Activated T-cell treated with anti-CD3 and anti-CD28 coated beads, Interleukin-2, amount 50 U/mL, for 72 hours (primary cell): ENCODE measurements around the gene KCNQ5. TPM values are rescaled to one million over a fixed set of nuclear protein-coding genes. Genes with fewer than 3 reads are reported as not detected.

Experiments used
- ATAC-seq, 2 donors: fragments of 150-1000 bp; cut with Tn5 transposase; replicated peaks in 1 of 2; 2 replicates each; pipeline ENCODE4 v1.10.0; 2021; ENCODE audit warnings: moderate library complexity in 2 of 2, mild to moderate bottlenecking in 1 of 2
- DNase-seq, 2 donors: peaks; one replicate each; pipeline ENCODE4 v3.0.0; 2021 to 2022; ENCODE audit warnings: mixed read lengths in 1 of 2
- H3K27ac Mint-ChIP-seq: one replicate; pipeline ENCODE4 v1.8.0; 2022; ENCODE audit warnings: mild to moderate bottlenecking, moderate library complexity, mixed read lengths
- H3K27me3 Mint-ChIP-seq: one replicate; pipeline ENCODE4 v1.8.0; 2022; ENCODE audit warnings: low read depth, mixed read lengths
- H3K36me3 Mint-ChIP-seq, 2 donors: one replicate each; pipeline ENCODE4 v1.8.0; 2022; ENCODE audit warnings: mixed read lengths in 2 of 2, mild to moderate bottlenecking in 1 of 2; ENCODE audit not compliant: insufficient read depth in 2 of 2
- H3K4me1 Mint-ChIP-seq: one replicate; pipeline ENCODE4 v1.8.0; 2022; ENCODE audit warnings: low read depth, mixed read lengths
- H3K4me3 Mint-ChIP-seq, 2 donors: one replicate each; pipeline ENCODE4 v1.8.0; 2022; ENCODE audit warnings: mild to moderate bottlenecking in 2 of 2, mixed read lengths in 2 of 2, moderate library complexity in 2 of 2
- H3K9me3 Mint-ChIP-seq, 2 donors: one replicate each; pipeline ENCODE4 v1.8.0; 2022; ENCODE audit warnings: mixed read lengths in 2 of 2
- total RNA-seq, 2 donors: library from RNA; stranded (reverse); gene quantifications; one replicate each; pipeline ENCODE4 v1.2.3, GENCODE V29; 2022

The KCNQ5 gene
- total RNA-seq, 2 donors from 2014 or later = 6.1 to 9.8 TPM

- Mint-ChIP-seq H3K4me3 (no peak overlapping the region), H3K36me3 (no peaks in the 10 kb centered on the region), H3K27ac (no peak overlapping the region), H3K27me3 (no peaks in the 10 kb centered on the region), H3K4me1 (peaks cover 6% of the 10 kb centered on the region), H3K9me3 (peaks cover 0 to 2% of the 10 kb centered on the region in 2 donors)
- DNase-seq (no peak), ATAC-seq (peak in 1 of 2 donors; percentile 18)
Measured at GRCh38 chr6:72813807-72814596, 192.1 kb downstream of the KCNQ5 start.

GRCh38 chr6:72816022-72816421, 194.2 kb downstream of the KCNQ5 start:
- H3K4me3 Mint-ChIP-seq = no peak overlapping the region
- peaks cover 6% of the 10 kb centered on the region for H3K4me1 Mint-ChIP-seq

GRCh38 chr6:72817208-72817607, 195.3 kb downstream of the KCNQ5 start:
- peaks cover 6% of the 10 kb centered on the region for H3K4me1 Mint-ChIP-seq
- peaks cover 0 to 2% of the 10 kb centered on the region in 2 donors for H3K9me3 Mint-ChIP-seq
- ATAC-seq = no peak
- H3K27ac Mint-ChIP-seq = no peak overlapping the region
- H3K36me3 Mint-ChIP-seq = no peaks in the 10 kb centered on the region
- no peaks in the 10 kb centered on the region for H3K27me3 Mint-ChIP-seq
- no peak overlapping the region for H3K4me3 Mint-ChIP-seq
- no peak for DNase-seq

More at GRCh38 chr6:72816022-72816421, 194.2 kb downstream of the KCNQ5 start:
- Mint-ChIP-seq H3K27me3 (no peaks in the 10 kb centered on the region), H3K27ac (no peak overlapping the region), H3K9me3 (peaks cover 0 to 2% of the 10 kb centered on the region in 2 donors), H3K36me3 (no peaks in the 10 kb centered on the region)
- ATAC-seq (no peak), DNase-seq (no peak)

- H3K4me3 Mint-ChIP-seq = no peak overlapping the region
- DNase-seq = no peak
Measured at GRCh38 chr6:72819609-72820008, 197.7 kb downstream of the KCNQ5 start.

GRCh38 chr6:72820153-72820552, 198.3 kb downstream of the KCNQ5 start:
- H3K9me3 Mint-ChIP-seq = peaks cover 0 to 2% of the 10 kb centered on the region in 2 donors
- H3K36me3 Mint-ChIP-seq = no peaks in the 10 kb centered on the region
- H3K27me3 Mint-ChIP-seq = no peaks in the 10 kb centered on the region
- H3K27ac Mint-ChIP-seq = no peak overlapping the region
- no peak overlapping the region for H3K4me3 Mint-ChIP-seq
- ATAC-seq (no peak), DNase-seq (no peak)
- H3K4me1 Mint-ChIP-seq = peaks cover 9% of the 10 kb centered on the region

More at GRCh38 chr6:72819609-72820008, 197.7 kb downstream of the KCNQ5 start:
- H3K27ac Mint-ChIP-seq = no peak overlapping the region
- H3K4me1 Mint-ChIP-seq = peaks cover 3% of the 10 kb centered on the region
- peak in 1 of 2 donors; percentile 13 for ATAC-seq
- no peaks in the 10 kb centered on the region for H3K27me3 Mint-ChIP-seq
- H3K9me3 Mint-ChIP-seq = peaks cover 0 to 2% of the 10 kb centered on the region in 2 donors
- H3K36me3 Mint-ChIP-seq = no peaks in the 10 kb centered on the region

- Mint-ChIP-seq H3K9me3 (no peaks in the 10 kb centered on the region), H3K27me3 (no peaks in the 10 kb centered on the region), H3K36me3 (no peaks in the 10 kb centered on the region), H3K27ac (no peak overlapping the region), H3K4me3 (no peak overlapping the region), H3K4me1 (peaks cover 16% of the 10 kb centered on the region)
- no peak for ATAC-seq
- DNase-seq = no peak
Measured at GRCh38 chr6:72820906-72821305, 199.0 kb downstream of the KCNQ5 start.

- ATAC-seq = no peak
- no peaks in the 10 kb centered on the region for H3K9me3 Mint-ChIP-seq
- peaks cover 24% of the 10 kb centered on the region for H3K4me1 Mint-ChIP-seq
- H3K27ac Mint-ChIP-seq = no peak overlapping the region
- H3K4me3 Mint-ChIP-seq = no peak overlapping the region
- DNase-seq = no peak
- H3K36me3 Mint-ChIP-seq = no peaks in the 10 kb centered on the region
- H3K27me3 Mint-ChIP-seq = no peaks in the 10 kb centered on the region
Measured at GRCh38 chr6:72822023-72822422, 200.2 kb downstream of the KCNQ5 start.

- Mint-ChIP-seq H3K9me3 (no peaks in the 10 kb centered on the region), H3K4me1 (peaks cover 24% of the 10 kb centered on the region), H3K36me3 (no peaks in the 10 kb centered on the region), H3K27me3 (no peaks in the 10 kb centered on the region), H3K4me3 (no peak overlapping the region), H3K27ac (no peak overlapping the region)
- ATAC-seq = no peak
- DNase-seq = no peak
Measured at GRCh38 chr6:72822691-72823090, 200.8 kb downstream of the KCNQ5 start.

- Mint-ChIP-seq H3K27me3 (no peaks in the 10 kb centered on the region), H3K36me3 (peaks cover 3 to 4% of the 10 kb centered on the region in 2 donors), H3K4me3 (peak overlapping the region; percentile 28 to 52), H3K4me1 (peaks cover 24% of the 10 kb centered on the region), H3K27ac (peak overlapping the region; percentile 51), H3K9me3 (peaks cover 0 to 2% of the 10 kb centered on the region in 2 donors)
- ATAC-seq (peak; percentile 48), DNase-seq (no peak)
Measured at GRCh38 chr6:72824833-72825232, 203.0 kb downstream of the KCNQ5 start.

GRCh38 chr6:72825315-72825911, 203.5 kb downstream of the KCNQ5 start:
- no peaks in the 10 kb centered on the region for H3K27me3 Mint-ChIP-seq
- DNase-seq (no peak), ATAC-seq (peak in 1 of 2 donors; percentile 39)
- H3K36me3 Mint-ChIP-seq = peaks cover 3 to 4% of the 10 kb centered on the region in 2 donors
- H3K4me3 Mint-ChIP-seq = peak overlapping the region in 1 of 2 donors; percentile 28
- H3K9me3 Mint-ChIP-seq = peaks cover 0 to 2% of the 10 kb centered on the region in 2 donors
- peaks cover 24% of the 10 kb centered on the region for H3K4me1 Mint-ChIP-seq
- peak overlapping the region; percentile 51 for H3K27ac Mint-ChIP-seq

- no peak overlapping the region for H3K4me3 Mint-ChIP-seq
- ATAC-seq = peak; percentile 89 to 90
- DNase-seq = no peak
- peaks cover 0 to 2% of the 10 kb centered on the region in 2 donors for H3K9me3 Mint-ChIP-seq
- H3K36me3 Mint-ChIP-seq = peaks cover 3 to 4% of the 10 kb centered on the region in 2 donors
- no peaks in the 10 kb centered on the region for H3K27me3 Mint-ChIP-seq
- H3K4me1 Mint-ChIP-seq = peaks cover 24% of the 10 kb centered on the region
- H3K27ac Mint-ChIP-seq = no peak overlapping the region
Measured at GRCh38 chr6:72826037-72826436, 204.2 kb downstream of the KCNQ5 start.

GRCh38 chr6:72826744-72827438, 205.0 kb downstream of the KCNQ5 start:
- H3K4me3 Mint-ChIP-seq = no peak overlapping the region
- peaks cover 3 to 4% of the 10 kb centered on the region in 2 donors for H3K36me3 Mint-ChIP-seq
- H3K27ac Mint-ChIP-seq = no peak overlapping the region
- H3K4me1 Mint-ChIP-seq = peaks cover 26% of the 10 kb centered on the region
- DNase-seq = no peak
- no peak for ATAC-seq
- no peaks in the 10 kb centered on the region for H3K27me3 Mint-ChIP-seq
- peaks cover 0 to 2% of the 10 kb centered on the region in 2 donors for H3K9me3 Mint-ChIP-seq

GRCh38 chr6:72828904-72829303, 207.0 kb downstream of the KCNQ5 start:
- ATAC-seq (no peak), DNase-seq (no peak)
- Mint-ChIP-seq H3K36me3 (peaks cover 3 to 4% of the 10 kb centered on the region in 2 donors), H3K4me1 (peaks cover 30% of the 10 kb centered on the region), H3K9me3 (peaks cover 0 to 2% of the 10 kb centered on the region in 2 donors), H3K27ac (no peak overlapping the region), H3K4me3 (no peak overlapping the region), H3K27me3 (no peaks in the 10 kb centered on the region)
